HG03457 (cell line): ENCODE data around the gene SERTAD2.

Experiments
- ATAC-seq: cut with Tn5 transposase; IDR thresholded peaks from one replicate; pipeline ENCODE4 v1.9.1; 2021; ENCODE audit warnings: moderate number of reproducible peaks; ENCODE audit not compliant: unreplicated experiment

Gene SERTAD2

GRCh38 chr2:64586883-64587481 lies 66.7 kb downstream of the SERTAD2 start:
- no peak for ATAC-seq

DNA sequence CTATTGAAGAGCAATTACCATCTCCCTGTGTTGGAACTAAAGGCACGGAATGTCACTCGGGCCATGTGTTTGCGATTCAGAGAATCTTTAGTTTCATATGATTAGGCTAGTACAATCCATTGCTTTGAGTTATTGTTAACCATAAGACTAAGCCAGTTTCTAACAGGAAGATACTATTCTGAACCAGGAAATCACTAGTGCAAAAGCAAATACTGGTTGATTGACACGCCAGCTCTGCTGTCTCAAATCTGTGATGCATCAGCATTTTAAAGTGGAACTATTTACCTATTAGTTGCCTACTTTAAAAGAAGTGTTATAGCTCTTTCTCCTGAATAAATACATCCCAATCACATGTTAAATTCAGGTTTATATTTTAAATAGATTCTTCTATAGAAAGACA lies 67.7 kb downstream of the SERTAD2 start:
- ATAC-seq = no peak

- ATAC-seq = peak; percentile 55
Observed at GRCh38 chr2:64582774-64583340, 70.9 kb downstream of the SERTAD2 start.

- no peak for ATAC-seq
Observed at GRCh38 chr2:64581777-64582539, 71.8 kb downstream of the SERTAD2 start.
